NT2/D1 (cell line): ENCODE data around the gene ATF6B.
"Not testable (repeated sequence)": the region's sequence is repeated elsewhere in the genome, so short reads cannot be mapped to it uniquely, and the experiment has no call there.

Experiments
- DNase-seq: peaks from one replicate; pipeline ENCODE4 v3.0.0-alpha.2; 2011; ENCODE audit warnings: low read depth, low spot score
- H3K27me3 ChIP-seq: 2 replicates; pipeline ENCODE4 v1.6.0; 2011; ENCODE audit warnings: mild to moderate bottlenecking; ENCODE audit not compliant: insufficient read length, insufficient read depth
- H3K36me3 ChIP-seq: 2 replicates; pipeline ENCODE4 v1.6.1; 2011; ENCODE audit warnings: mild to moderate bottlenecking, low read length, mixed read lengths; ENCODE audit not compliant: insufficient read depth, insufficient read length
- H3K4me1 ChIP-seq: 2 replicates; pipeline ENCODE4 v1.5.1; 2011; ENCODE audit not compliant: insufficient read depth, insufficient read length
- H3K4me3 ChIP-seq: 2 replicates; pipeline ENCODE4 v1.5.1; 2011; ENCODE audit warnings: low read depth; ENCODE audit not compliant: insufficient read length
- H3K9ac ChIP-seq: 2 replicates; pipeline ENCODE4 v1.6.0; 2011; ENCODE audit warnings: low read depth; ENCODE audit not compliant: insufficient read length
- H3K9me3 ChIP-seq: 2 replicates; pipeline ENCODE4 v1.5.1; 2011; ENCODE audit warnings: mild to moderate bottlenecking, low read length; ENCODE audit not compliant: insufficient read depth
- SUZ12 ChIP-seq: IDR thresholded peaks from 2 replicates; pipeline ENCODE4 v1.6.1; 2011; ENCODE audit not compliant: insufficient read length, insufficient read depth; ENCODE audit errors: extremely low read depth
- YY1 ChIP-seq: IDR thresholded peaks from 2 replicates; pipeline ENCODE4 v1.6.1; 2011; ENCODE audit not compliant: insufficient read length, insufficient read depth
- ZNF274 ChIP-seq: IDR thresholded peaks from 2 replicates; pipeline ENCODE4 v1.6.1; 2011; ENCODE audit warnings: mild to moderate bottlenecking, low read depth, low read length

The ATF6B gene

DNA sequence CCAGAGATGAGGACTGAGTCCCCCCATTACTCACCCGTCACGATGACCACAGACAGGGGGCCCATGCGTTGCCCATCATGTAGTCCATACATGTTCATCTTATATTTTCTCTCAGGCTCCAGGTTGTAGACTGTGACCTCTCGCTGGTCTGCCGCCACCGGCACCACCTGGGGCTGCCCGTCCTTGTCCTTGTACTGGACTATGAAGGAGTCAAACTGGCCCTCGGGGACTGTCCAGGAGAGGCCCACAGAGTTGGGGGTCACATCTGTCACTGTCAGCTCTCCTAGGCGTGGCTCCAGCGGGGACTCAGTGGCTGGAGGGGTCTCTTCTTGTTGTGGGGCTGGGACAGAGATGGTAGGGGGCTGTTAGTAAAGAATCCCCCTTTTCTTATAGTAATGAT is 54.4 kb downstream of the ATF6B start:
- TF ChIP-seq SUZ12: no peak
- TF ChIP-seq ZNF274: no peak
- TF ChIP-seq YY1: no peak
- Histone ChIP-seq H3K36me3 (no peaks in the 10 kb centered on the region), H3K4me3 (no peak overlapping the region), H3K27me3 (no peaks in the 10 kb centered on the region), H3K9ac (no peak overlapping the region), H3K9me3 (no peaks in the 10 kb centered on the region), H3K4me1 (peaks cover 12% of the 10 kb centered on the region)
- no peak for DNase-seq

- Histone ChIP-seq H3K9ac (no peak overlapping the region), H3K9me3 (no peaks in the 10 kb centered on the region), H3K4me1 (peaks cover 12% of the 10 kb centered on the region), H3K36me3 (no peaks in the 10 kb centered on the region), H3K4me3 (no peak overlapping the region), H3K27me3 (no peaks in the 10 kb centered on the region)
- DNase-seq: no peak
- TF ChIP-seq SUZ12: no peak
- no peak for TF ChIP-seq YY1
- no peak for TF ChIP-seq ZNF274
Observed at GRCh38 chr6:32073101-32073500, 54.9 kb downstream of the ATF6B start.

- Histone ChIP-seq H3K4me3 (no peak overlapping the region), H3K9me3 (no peaks in the 10 kb centered on the region), H3K27me3 (no peaks in the 10 kb centered on the region), H3K9ac (peak overlapping the region; percentile 3), H3K36me3 (no peaks in the 10 kb centered on the region), H3K4me1 (peaks cover 12% of the 10 kb centered on the region)
- no peak for TF ChIP-seq SUZ12
- DNase-seq: no peak
Observed at GRCh38 chr6:32070814-32071543, 57.1 kb downstream of the ATF6B start.

- DNase-seq: no peak
- Histone ChIP-seq H3K4me3 (no peak overlapping the region), H3K36me3 (no peaks in the 10 kb centered on the region), H3K4me1 (peaks cover 9% of the 10 kb centered on the region), H3K9ac (no peak overlapping the region), H3K27me3 (no peaks in the 10 kb centered on the region), H3K9me3 (no peaks in the 10 kb centered on the region)
- TF ChIP-seq ZNF274 (no peak), SUZ12 (no peak), YY1 (no peak)
Observed at GRCh38 chr6:32069878-32070515, 58.0 kb downstream of the ATF6B start.

DNA sequence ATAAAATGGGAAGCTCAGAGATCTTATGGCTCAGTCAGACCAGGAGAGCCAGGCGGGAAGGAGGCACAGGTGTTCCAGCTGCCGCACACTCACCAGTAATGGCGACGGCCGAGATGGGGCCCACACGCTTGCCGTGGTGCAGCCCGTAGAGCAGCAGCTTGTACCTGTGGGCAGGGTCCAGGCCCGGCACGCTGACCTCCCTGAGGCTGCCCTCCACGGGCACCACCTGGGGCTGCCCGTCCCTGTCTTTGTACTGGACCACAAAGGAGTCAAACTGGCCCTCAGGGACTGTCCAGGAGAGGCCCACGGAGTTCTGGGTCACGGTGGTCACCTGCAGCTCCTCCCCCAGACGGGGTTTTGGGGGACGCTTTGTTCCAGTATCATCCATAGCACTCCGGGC is 58.6 kb downstream of the ATF6B start:
- no peak for DNase-seq
- H3K36me3 ChIP-seq: no peaks in the 10 kb centered on the region
- no peak for TF ChIP-seq YY1
- no peak for TF ChIP-seq ZNF274
- TF ChIP-seq SUZ12: no peak
- no peak overlapping the region for H3K9ac ChIP-seq
- H3K4me1 ChIP-seq: peaks cover 9% of the 10 kb centered on the region
- no peaks in the 10 kb centered on the region for H3K9me3 ChIP-seq
- no peaks in the 10 kb centered on the region for H3K27me3 ChIP-seq
- H3K4me3 ChIP-seq: no peak overlapping the region

DNA sequence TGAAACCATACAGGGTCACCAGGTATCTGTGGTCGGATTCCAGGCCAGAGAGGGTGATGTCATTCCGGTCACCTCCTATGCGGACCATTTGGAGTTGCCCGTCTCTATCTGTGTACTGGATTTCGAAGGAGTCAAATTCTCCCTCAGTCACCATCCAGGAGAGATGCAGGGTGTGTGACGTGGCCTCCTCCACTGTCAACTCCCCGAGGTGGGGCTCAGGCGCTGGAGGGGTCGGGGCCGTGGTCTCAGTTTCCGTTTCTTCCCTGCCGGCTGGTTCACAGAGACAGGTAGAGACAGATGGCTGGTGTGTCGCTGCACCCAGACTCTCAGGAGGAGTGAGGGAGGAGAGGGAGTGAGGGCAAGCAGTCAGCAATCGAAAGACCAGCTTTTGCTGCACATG is 59.2 kb downstream of the ATF6B start:
- Histone ChIP-seq H3K9me3 (no peaks in the 10 kb centered on the region), H3K4me3 (no peak overlapping the region), H3K36me3 (no peaks in the 10 kb centered on the region), H3K9ac (no peak overlapping the region), H3K4me1 (peaks cover 9% of the 10 kb centered on the region), H3K27me3 (no peaks in the 10 kb centered on the region)
- TF ChIP-seq ZNF274 (no peak), SUZ12 (no peak), YY1 (no peak)
- DNase-seq: no peak

DNA sequence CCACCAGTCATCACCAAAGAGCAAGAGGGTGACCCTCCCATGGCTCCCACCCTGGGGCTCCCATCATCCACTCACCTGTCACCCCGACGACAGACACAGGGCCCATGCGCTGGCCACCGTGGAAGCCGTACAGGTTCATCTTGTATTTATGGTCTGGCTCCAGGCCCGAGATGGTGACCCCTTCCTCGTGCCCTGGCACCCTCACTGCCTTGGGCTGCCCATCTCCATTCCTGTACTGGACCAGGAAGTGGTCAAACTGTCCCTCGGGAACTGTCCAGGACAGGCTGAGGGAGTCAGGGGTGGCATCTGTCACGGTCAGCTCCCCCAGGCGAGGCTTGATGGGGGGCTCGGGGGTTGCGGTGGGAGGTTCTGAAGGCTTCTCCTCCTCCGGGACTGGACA is 59.7 kb downstream of the ATF6B start:
- not testable (repeated sequence) for H3K36me3 ChIP-seq, H3K9ac ChIP-seq, H3K4me3 ChIP-seq, H3K9me3 ChIP-seq, H3K27me3 ChIP-seq, DNase-seq, H3K4me1 ChIP-seq

- H3K9me3 ChIP-seq, H3K27me3 ChIP-seq, DNase-seq, H3K9ac ChIP-seq, H3K4me3 ChIP-seq, H3K4me1 ChIP-seq, H3K36me3 ChIP-seq: not testable (repeated sequence)
Observed at GRCh38 chr6:32067521-32067920, 60.5 kb downstream of the ATF6B start.
